Fibroblast of upper back skin (primary cell): ENCODE data around the gene MCCD1.

Experiments used
- DNase-seq: peaks from one replicate; pipeline ENCODE4 v3.0.0-alpha.2; 2013

The MCCD1 gene

DNA sequence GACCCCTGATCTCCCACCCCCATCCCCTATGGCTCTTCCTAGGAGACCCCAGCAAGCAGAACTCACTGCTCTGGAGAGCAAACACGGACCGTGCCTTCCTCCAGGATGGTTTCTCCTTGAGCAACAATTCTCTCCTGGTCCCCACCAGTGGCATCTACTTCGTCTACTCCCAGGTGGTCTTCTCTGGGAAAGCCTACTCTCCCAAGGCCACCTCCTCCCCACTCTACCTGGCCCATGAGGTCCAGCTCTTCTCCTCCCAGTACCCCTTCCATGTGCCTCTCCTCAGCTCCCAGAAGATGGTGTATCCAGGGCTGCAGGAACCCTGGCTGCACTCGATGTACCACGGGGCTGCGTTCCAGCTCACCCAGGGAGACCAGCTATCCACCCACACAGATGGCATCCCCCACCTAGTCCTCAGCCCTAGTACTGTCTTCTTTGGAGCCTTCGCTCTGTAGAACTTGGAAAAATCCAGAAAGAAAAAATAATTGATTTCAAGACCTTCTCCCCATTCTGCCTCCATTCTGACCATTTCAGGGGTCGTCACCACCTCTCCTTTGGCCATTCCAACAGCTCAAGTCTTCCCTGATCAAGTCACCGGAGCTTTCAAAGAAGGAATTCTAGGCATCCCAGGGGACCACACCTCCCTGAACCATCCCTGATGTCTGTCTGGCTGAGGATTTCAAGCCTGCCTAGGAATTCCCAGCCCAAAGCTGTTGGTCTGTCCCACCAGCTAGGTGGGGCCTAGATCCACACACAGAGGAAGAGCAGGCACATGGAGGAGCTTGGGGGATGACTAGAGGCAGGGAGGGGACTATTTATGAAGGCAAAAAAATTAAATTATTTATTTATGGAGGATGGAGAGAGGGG lies 44.7 kb downstream of the MCCD1 start:
- DNase-seq, result no peak

DNA sequence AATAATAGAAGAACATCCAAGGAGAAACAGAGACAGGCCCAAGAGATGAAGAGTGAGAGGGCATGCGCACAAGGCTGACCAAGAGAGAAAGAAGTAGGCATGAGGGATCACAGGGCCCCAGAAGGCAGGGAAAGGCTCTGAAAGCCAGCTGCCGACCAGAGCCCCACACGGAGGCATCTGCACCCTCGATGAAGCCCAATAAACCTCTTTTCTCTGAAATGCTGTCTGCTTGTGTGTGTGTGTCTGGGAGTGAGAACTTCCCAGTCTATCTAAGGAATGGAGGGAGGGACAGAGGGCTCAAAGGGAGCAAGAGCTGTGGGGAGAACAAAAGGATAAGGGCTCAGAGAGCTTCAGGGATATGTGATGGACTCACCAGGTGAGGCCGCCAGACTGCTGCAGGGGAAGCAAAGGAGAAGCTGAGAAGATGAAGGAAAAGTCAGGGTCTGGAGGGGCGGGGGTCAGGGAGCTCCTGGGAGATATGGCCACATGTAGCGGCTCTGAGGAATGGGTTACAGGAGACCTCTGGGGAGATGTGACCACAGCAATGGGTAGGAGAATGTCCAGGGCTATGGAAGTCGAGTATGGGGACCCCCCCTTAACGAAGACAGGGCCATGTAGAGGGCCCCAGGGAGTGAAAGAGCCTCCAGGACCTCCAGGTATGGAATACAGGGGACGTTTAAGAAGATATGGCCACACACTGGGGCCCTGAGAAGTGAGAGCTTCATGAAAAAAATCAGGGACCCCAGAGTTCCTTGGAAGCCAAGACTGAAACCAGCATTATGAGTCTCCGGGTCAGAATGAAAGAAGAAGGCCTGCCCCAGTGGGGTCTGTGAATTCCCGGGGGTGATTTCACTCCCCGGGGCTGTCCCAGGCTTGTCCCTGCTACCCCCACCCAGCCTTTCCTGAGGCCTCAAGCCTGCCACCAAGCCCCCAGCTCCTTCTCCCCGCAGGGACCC lies 45.6 kb downstream of the MCCD1 start:
- DNase-seq, result no peak

- DNase-seq, result no peak
These were observed 46.7 kb downstream of the MCCD1 start, which contains the start of gene TNF for GRCh38 chr6:31575335-31575901. Gene TNF (plus strand): TSS chr6:31575565. CDS start chr6:31575742, 177 bp downstream.

DNA sequence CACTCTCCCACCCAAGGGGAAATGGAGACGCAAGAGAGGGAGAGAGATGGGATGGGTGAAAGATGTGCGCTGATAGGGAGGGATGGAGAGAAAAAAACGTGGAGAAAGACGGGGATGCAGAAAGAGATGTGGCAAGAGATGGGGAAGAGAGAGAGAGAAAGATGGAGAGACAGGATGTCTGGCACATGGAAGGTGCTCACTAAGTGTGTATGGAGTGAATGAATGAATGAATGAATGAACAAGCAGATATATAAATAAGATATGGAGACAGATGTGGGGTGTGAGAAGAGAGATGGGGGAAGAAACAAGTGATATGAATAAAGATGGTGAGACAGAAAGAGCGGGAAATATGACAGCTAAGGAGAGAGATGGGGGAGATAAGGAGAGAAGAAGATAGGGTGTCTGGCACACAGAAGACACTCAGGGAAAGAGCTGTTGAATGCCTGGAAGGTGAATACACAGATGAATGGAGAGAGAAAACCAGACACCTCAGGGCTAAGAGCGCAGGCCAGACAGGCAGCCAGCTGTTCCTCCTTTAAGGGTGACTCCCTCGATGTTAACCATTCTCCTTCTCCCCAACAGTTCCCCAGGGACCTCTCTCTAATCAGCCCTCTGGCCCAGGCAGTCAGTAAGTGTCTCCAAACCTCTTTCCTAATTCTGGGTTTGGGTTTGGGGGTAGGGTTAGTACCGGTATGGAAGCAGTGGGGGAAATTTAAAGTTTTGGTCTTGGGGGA lies 47.4 kb downstream of the MCCD1 start:
- DNase-seq, result no peak

- no peak for DNase-seq
These were observed 48.3 kb downstream of the MCCD1 start for GRCh38 chr6:31576897-31577578.

DNA sequence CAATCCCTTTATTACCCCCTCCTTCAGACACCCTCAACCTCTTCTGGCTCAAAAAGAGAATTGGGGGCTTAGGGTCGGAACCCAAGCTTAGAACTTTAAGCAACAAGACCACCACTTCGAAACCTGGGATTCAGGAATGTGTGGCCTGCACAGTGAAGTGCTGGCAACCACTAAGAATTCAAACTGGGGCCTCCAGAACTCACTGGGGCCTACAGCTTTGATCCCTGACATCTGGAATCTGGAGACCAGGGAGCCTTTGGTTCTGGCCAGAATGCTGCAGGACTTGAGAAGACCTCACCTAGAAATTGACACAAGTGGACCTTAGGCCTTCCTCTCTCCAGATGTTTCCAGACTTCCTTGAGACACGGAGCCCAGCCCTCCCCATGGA lies 48.8 kb downstream of the MCCD1 start:
- no peak for DNase-seq

- DNase-seq, result no peak
These were observed 49.7 kb downstream of the MCCD1 start for GRCh38 chr6:31578184-31579118.

- no peak for DNase-seq
These were observed 50.4 kb downstream of the MCCD1 start for GRCh38 chr6:31579119-31579505.
